Stimulated activated CD8-positive, alpha-beta memory T cell treated with anti-CD3 and anti-CD28 coated beads, Interleukin-12 subunit alpha, Interleukin-12 subunit beta, amount 100 ng/mL, for 24 hours (primary cell): Measurements from ENCODE around the gene DOP1B.
"Not testable (repeated sequence)": the region's sequence is repeated elsewhere in the genome, so short reads cannot be mapped to it uniquely, and the experiment has no call there.

Source experiments
- DNase-seq: peaks from one replicate; pipeline ENCODE4 v3.0.0-alpha.2; 2020; ENCODE audit errors: extremely low read depth

DOP1B gene

DNA sequence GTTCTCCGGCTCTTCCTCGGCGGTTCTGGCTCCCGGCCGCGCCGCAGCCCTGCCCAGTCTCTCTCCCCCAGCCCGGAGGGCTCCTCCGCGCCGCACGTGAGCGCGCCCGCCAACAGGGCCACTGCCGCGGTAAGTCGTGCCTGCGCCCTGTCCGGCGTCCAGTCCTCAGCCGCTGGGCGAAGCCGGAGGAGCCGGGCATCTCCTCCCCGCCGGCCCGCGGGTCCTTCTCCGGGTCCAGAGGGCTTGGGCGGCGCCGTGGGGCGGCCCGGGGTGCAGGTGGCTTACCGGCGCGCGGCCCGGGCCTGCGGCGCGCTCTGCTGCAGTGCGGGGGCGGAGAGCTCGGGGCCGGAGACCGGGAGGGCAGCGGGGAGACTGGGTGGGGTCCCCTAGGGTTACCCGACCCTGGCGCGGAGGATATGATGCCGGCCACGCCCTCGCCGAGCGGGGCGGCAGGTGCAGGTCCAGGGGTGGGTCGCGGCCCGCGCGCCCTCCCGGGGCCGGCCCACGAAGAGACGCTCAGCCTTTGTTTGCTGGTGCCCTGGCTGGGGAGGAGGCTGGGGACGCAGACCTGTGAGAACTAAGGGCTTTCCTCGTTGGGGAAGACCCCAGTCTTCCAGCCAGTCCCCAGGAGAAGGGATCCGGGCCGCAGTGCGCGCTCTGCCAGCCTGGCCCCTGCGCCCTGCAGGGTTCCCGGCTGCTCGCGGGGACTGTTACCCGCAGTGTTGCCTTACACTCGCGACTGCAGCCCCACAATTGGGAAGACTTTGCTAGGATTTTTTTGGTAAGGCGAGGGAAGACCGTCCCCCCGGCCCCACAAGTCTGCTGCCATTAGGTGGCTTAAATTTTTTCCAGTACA lies at the start of gene DOP1B:
DOP1B (plus strand) TSS at position 10 of the 856 bp plus-strand sequence. CDS start 7,910 bp downstream, outside the sequence.
- no peak for DNase-seq

DNA sequence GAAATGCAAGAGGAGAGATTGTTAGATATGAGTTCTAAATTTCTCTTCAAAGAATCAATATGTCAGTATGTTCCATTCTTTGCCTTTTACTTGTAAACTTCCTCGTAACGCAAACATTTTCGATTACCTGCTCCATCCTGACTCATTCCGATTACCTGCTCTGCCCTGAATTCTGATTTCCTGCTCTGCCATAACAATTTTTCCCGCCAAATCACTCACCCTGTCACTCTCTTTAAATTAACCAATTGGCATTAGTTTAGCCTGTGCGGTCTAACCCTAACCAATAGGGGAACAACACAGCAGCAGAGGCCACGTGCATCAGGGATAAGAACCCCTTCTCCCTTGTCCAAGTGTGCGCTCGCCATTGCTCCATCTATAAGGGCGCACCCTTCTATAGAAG lies 46.8 kb upstream of the DOP1B start:
- no peak for DNase-seq

- no peak for DNase-seq
These were observed 45.4 kb upstream of the DOP1B start for GRCh38 chr21:36111238-36111637.

GRCh38 chr21:36113647-36114428 lies 42.8 kb upstream of the DOP1B start:
- DNase-seq = no peak

DNA sequence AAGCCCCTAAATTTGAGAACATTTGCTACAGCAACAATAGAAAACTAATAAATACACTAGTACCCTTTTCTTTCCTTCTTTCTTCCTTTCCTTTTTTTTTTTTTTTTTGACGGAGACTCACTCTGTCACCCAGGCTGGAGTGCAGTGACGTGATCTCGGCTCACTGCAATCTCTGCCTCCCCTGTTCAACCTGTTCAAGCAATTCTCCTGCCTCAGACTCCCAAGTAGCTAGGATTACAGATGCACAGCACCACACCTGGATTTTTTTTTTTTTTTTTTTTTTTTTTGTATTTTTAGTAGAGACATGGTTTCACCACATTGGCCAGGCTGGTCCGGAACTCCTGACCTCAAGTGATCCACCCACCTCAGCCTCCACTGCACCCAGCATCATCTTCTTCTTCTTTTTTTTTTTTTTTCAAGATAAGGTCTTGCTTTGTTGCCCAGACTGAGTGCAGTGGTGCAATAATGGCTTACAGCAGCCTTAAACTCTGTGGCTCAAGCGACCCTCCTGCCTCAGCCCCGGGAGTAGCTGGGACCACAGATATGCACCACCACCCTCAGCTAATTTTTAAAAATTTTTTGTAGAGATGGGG lies 41.4 kb upstream of the DOP1B start:
- DNase-seq = no peak

GRCh38 chr21:36117286-36117741 lies 39.3 kb upstream of the DOP1B start:
- no peak for DNase-seq

DNA sequence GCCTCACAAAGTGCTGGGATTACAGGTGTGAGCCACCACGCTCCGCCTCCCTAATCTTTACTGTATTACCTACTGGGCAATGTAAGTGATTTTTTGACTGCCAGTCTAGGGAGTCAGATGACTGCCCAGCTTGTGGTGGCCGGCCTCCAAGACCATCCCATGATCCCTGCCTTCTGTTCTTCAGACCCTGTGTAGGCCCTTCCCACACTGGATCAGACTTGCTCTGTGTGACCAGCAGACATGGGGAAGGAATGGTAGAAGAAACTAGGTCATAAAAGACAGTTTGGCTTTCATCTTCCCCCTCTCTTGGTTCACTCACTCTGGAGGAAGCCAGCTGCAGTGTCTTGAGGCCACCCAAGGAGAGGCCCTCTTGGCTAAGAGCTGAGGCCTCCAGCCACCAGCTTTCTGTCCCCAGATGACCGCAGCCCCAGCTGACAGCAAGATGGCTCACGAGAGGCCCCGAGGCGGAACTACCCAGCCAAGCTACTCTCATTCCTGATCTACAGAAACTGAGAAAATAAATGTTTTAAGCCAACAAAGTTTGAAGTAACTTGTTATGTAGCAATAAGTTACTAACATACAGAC lies 36.2 kb upstream of the DOP1B start:
- no peak for DNase-seq

GRCh38 chr21:36122977-36123376 lies 33.6 kb upstream of the DOP1B start:
- DNase-seq = no peak

DNA sequence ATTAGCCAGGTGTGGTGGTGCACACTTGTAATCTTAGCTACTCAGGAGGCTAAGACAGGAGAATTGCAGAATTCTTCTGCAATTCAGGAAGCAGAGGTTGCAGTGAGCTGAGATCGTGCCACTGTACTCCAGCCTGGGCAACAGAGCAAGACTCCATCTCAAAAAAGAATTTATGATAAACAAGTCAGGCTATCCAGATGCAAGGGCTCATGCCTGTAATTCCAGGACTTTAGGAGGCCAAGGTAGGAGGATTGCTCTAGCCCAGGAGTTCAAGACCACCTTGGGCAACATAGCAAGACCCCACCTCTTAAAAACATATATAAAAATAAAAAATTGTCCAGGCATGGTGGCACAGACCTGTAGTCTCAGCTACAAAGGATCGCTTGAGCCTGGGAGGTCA lies 32.2 kb upstream of the DOP1B start:
- no peak for DNase-seq

- DNase-seq = no peak
These were observed 31.0 kb upstream of the DOP1B start for GRCh38 chr21:36125512-36126207.

DNA sequence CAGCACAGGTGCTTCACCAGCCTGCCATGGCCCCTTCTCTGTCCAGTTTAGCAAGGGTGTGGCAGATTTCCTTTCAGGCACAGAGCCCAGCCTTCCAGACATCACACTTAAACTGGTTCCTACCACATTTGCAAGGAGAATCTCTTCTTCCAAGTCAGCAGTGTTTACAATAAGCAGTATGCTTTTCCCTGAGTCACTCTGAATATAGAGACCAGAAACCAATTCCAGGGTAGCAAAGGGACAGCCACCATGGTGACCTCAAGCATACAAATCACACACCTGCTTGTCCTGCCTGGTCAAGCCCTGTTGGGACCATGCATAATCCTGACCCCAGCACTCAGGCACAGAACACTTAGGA lies 30.4 kb upstream of the DOP1B start:
- DNase-seq = no peak

GRCh38 chr21:36126621-36127110 lies 30.0 kb upstream of the DOP1B start:
- no peak for DNase-seq

DNA sequence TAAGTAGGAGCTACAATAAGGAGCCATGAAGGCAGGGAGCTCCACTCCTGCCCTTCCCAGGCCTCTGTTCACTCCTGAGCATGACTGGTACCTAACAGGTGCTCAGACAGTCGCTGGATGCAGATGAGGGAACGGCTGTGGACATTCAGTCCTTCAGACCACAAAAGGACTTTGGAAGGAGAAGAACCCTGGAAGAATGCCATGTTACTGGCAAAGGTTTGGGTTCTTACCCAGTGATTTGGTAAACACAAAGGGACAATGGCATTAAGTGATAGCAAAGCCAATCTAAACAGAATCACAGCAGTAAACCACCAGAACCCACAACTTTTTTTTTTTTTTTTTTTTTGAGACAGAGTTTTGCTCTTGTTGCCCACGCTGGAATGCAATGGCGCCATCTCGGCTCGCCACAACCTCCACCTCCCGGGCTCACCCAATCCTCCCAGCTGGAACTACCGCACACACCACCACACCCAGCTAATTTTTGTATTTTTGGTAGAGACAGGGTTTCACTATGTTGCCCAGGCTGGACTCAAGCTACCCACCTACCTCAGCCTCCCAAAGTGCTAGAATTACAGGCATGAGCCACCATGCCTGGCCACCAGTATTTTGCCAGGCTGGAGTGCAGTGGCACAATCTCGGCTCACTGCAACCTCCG lies 29.2 kb upstream of the DOP1B start:
- no peak for DNase-seq

DNA sequence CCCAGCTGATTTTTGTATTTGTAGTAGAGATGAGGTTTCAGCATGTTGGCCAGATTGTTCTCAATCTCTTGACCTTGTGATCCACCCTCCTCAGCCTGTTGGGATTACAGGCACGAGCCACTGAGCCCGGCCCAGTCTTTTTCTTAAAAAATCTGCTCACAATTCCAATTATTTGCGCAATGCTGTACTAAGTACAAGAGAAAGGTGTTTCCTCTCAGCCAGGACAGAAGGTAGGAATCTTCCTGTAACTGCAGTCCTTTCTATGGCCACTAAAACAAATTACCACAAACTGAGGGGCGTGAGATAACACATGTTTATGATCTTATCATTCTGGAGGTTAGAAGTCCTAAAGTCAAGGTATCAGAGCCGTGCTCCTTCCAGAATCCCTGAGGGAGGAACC lies 28.6 kb upstream of the DOP1B start:
- no peak for DNase-seq

- no peak for DNase-seq
These were observed 27.4 kb upstream of the DOP1B start for GRCh38 chr21:36129219-36129618.

DNA sequence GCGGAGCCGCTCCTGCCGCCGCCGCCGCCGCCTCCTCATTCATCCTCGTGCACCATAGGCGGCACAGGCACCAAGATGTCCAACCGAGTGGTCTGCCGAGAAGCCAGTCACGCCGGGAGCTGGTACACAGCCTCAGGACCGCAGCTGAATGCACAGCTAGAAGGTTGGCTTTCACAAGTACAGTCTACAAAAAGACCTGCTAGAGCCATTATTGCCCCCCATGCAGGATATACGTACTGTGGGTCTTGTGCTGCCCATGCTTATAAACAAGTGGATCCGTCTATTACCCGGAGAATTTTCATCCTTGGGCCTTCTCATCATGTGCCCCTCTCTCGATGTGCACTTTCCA lies 26.2 kb upstream of the DOP1B start:
- DNase-seq = not testable (repeated sequence)

- DNase-seq = not testable (repeated sequence)
These were observed 25.8 kb upstream of the DOP1B start for GRCh38 chr21:36130839-36131238.

DNA sequence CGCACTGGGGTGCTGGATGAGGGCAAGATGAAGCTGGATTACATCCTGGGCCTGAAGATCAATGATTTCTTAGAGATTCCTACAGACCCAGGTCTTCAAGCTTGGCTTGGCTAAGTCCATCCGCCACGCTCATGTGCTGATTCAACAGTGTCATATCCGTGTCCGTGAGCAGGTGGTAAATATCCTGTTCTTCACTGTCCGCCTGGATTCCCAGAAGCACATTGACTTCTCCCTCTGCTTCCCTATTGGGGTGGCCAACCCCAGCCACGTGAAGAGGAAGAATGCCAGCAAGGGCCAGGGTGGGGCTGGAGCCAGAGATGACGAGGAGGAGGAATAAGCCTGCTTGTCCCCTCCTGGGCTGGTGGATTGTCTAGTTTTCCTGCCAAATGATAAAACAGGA lies 23.9 kb upstream of the DOP1B start:
- DNase-seq = no peak

GRCh38 chr21:36134803-36135390 lies 21.7 kb upstream of the DOP1B start, which contains the start of gene CBR3:
Gene CBR3, plus strand, starts transcription at chr21:36135079. Its CDS starts 114 bp downstream, at chr21:36135193.
- DNase-seq = no peak

DNA sequence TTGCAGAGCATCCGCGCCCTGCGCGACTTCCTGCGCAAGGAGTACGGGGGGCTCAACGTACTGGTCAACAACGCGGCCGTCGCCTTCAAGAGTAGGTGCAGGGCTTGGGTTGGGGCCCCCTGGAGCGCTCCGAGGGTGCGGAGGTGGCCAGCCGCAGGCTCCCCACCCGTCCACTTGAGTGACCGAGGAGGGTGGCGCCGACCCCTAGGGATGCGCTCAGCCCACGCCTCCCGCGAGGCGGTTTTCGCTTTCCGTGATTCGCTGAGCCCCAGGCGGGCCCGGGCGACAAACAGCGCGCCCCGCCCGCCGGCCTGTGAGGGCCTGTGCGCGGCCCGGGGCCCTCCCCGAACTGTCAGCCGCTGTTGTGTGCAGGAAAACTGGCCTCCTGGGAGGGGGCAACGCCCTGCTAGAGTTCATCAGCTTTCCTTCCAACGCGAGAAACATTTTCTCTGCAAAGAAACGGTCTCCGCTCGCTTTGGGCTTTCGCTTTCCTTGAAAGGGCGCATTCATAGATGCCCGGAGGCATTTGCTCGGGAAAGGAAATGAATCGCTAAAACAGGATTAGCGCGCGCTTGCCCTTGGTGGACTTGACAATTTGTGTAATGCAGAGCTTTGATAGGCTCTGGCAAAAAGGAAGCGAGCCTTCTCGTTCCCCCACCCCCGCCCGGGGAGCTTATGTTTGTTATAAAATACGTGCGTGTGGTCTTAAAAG lies 21.1 kb upstream of the DOP1B start:
- DNase-seq = no peak
